Keratinocyte (primary cell): ENCODE results near the gene SNX24. TPM values are rescaled to one million over a fixed set of nuclear protein-coding genes. Genes with fewer than 3 reads are reported as not detected.

ENCODE experiments used
- DNase-seq: peaks from one replicate; pipeline ENCODE4 v3.0.0-alpha.2; 2011; ENCODE audit warnings: low read depth, missing footprints, low spot score
- FAIRE-seq: peaks from 2 replicates; lab custom pipeline; 2011; peaks lifted over from hg19 to GRCh38; lab: Jason Lieb, UNC
- H2AFZ ChIP-seq: 2 replicates; pipeline ENCODE4 v1.6.0; 2012; ENCODE audit warnings: low read length, control low read depth, inconsistent platforms; ENCODE audit not compliant: control insufficient read depth
- H3K27ac ChIP-seq: 2 replicates; pipeline ENCODE4 v1.5.1; 2011; ENCODE audit warnings: low read length; ENCODE audit not compliant: control insufficient read depth, insufficient read depth
- H3K27me3 ChIP-seq: 3 replicates; pipeline ENCODE4 v1.6.0; 2011; ENCODE audit warnings: low read length; ENCODE audit not compliant: control insufficient read depth, insufficient read depth; ENCODE audit errors: extremely low read depth
- H3K36me3 ChIP-seq, 2 experiments: 2 replicates in 1 of 2; 3 replicates in 1 of 2; pipeline ENCODE4 v1.5.1; 2011; ENCODE audit warnings: low read length in 2 of 2, mild to moderate bottlenecking in 1 of 2; ENCODE audit not compliant: control insufficient read depth in 2 of 2, insufficient read depth in 2 of 2; ENCODE audit errors: extremely low read depth in 1 of 2
- H3K4me1 ChIP-seq: 3 replicates; pipeline ENCODE4 v1.5.1; 2011; ENCODE audit warnings: low read length; ENCODE audit not compliant: control insufficient read depth, insufficient read depth; ENCODE audit errors: extremely low read depth
- H3K4me2 ChIP-seq: 3 replicates; pipeline ENCODE4 v1.6.0; 2011; ENCODE audit warnings: low read depth, low read length; ENCODE audit not compliant: control insufficient read depth, insufficient read depth; ENCODE audit errors: extremely low read depth
- H3K4me3 ChIP-seq, 3 experiments: fragments of 200-600 bp in 1 of 3; sonication (generic) in 1 of 3; 2 replicates in 2 of 3; 3 replicates in 1 of 3; pipeline ENCODE4 v1.5.1; 2011 to 2016; ENCODE audit warnings: low read length in 3 of 3, mild to moderate bottlenecking in 3 of 3, control low read depth in 2 of 3, inconsistent platforms in 1 of 3, low read depth in 1 of 3, mixed read lengths in 1 of 3, mixed run types in 1 of 3, moderate library complexity in 1 of 3; ENCODE audit not compliant: control insufficient read depth in 2 of 3, insufficient read depth in 2 of 3; ENCODE audit errors: extremely low read depth in 1 of 3
- H3K79me2 ChIP-seq: 2 replicates; pipeline ENCODE4 v1.6.0; 2012; ENCODE audit warnings: low read length; ENCODE audit not compliant: control insufficient read depth, insufficient read depth
- H3K9ac ChIP-seq: 3 replicates; pipeline ENCODE4 v1.6.0; 2011; ENCODE audit warnings: low read length; ENCODE audit not compliant: control insufficient read depth, insufficient read depth; ENCODE audit errors: extremely low read depth
- H3K9me1 ChIP-seq: 3 replicates; pipeline ENCODE4 v1.6.0; 2011; ENCODE audit warnings: low read length; ENCODE audit not compliant: control insufficient read depth, insufficient read depth; ENCODE audit errors: extremely low read depth
- H3K9me3 ChIP-seq: 2 replicates; pipeline ENCODE4 v1.5.1; 2012; ENCODE audit warnings: low read depth, low read length; ENCODE audit not compliant: control insufficient read depth
- H4K20me1 ChIP-seq: 3 replicates; pipeline ENCODE4 v1.6.0; 2011; ENCODE audit warnings: low read length; ENCODE audit not compliant: control insufficient read depth, insufficient read depth; ENCODE audit errors: extremely low read depth
- CTCF ChIP-seq, 3 experiments: IDR thresholded peaks in 1 of 3; conservative IDR thresholded peaks in 1 of 3; optimal IDR thresholded peaks in 1 of 3; 2 replicates in 2 of 3; 3 replicates in 1 of 3; pipeline versions ENCODE3 to v1.5.1; 2011; ENCODE audit warnings: low read length in 3 of 3, mild to moderate bottlenecking in 3 of 3, moderate library complexity in 2 of 3, control low read depth in 1 of 3, inconsistent platforms in 1 of 3; ENCODE audit not compliant: insufficient read depth in 2 of 3; ENCODE audit errors: extremely low read depth in 1 of 3
- EZH2 ChIP-seq: IDR thresholded peaks from one replicate; pipeline ENCODE4 v1.6.1; 2012; ENCODE audit warnings: inconsistent platforms, mild to moderate bottlenecking, low read length, moderate library complexity
- dilution Hi-C: fragments of 300-500 bp; cut with MboI; formaldehyde crosslinking; loops from one replicate; pipeline ENCODE4 v1.7.0; 2020; ENCODE audit warnings: low sequenced_read_pairs; ENCODE audit not compliant: extremely low pct_ligation_motif_present
- polyA plus RNA-seq, 5 experiments: library from polyadenylated mRNA; depleted of rRNA in 3 of 5; stranded (reverse) in 3 of 5; stranded (forward) in 1 of 5; unstranded in 1 of 5; fragments of >200 nt; gene quantifications; 1 replicate in 1 of 5; 2 replicates in 3 of 5; 3 replicates in 1 of 5; pipeline versions ENCODE4 v1.2.1 to v1.2.3, GENCODE V29; 2011 to 2012; ENCODE audit warnings: missing spikeins in 2 of 5, low read depth in 1 of 5, low replicate concordance in 1 of 5

Gene SNX24
- polyA plus RNA-seq, 1 donor (not counting 4 experiments of a cell fraction or from before 2014, with no cell fraction given) = 15.0 TPM

- DNase-seq = no peak
- Histone ChIP-seq H3K79me2 (no peaks in the 10 kb centered on the region), H3K9me3 (no peaks in the 10 kb centered on the region), H3K9me1 (no peaks in the 10 kb centered on the region), H3K36me3 (no peaks in the 10 kb centered on the region), H2AFZ (no peak overlapping the region), H3K4me1 (peaks cover 12% of the 10 kb centered on the region), H3K9ac (no peak overlapping the region), H3K27ac (no peak overlapping the region), H3K4me2 (no peak overlapping the region), H4K20me1 (no peaks in the 10 kb centered on the region), H3K27me3 (no peaks in the 10 kb centered on the region), H3K4me3 (no peak overlapping the region)
- no peak for TF ChIP-seq EZH2
- no peak for TF ChIP-seq CTCF (optimal IDR thresholded peaks at IDR 0.05 in 1 of 3, IDR thresholded peaks at IDR 0.05 in 1 of 3, conservative IDR thresholded peaks at IDR 0.05 in 1 of 3; ENCODE audit: extremely low read depth in 1 of 3, insufficient read depth in 2 of 3, low read length in 3 of 3)
- dilution Hi-C loops = no loop called here
- FAIRE-seq = no peak
These were observed 187.8 kb downstream of the SNX24 start for GRCh38 chr5:123033157-123033671.

GRCh38 chr5:123035360-123035917 lies 190.0 kb downstream of the SNX24 start:
- Histone ChIP-seq H2AFZ (peak overlapping the region; percentile 95), H3K9ac (peak overlapping the region; percentile 74), H3K4me1 (peaks cover 12% of the 10 kb centered on the region), H3K27me3 (no peaks in the 10 kb centered on the region), H3K36me3 (no peaks in the 10 kb centered on the region), H3K9me1 (no peaks in the 10 kb centered on the region), H3K79me2 (no peaks in the 10 kb centered on the region), H3K4me3 (peak overlapping the region; percentile 83 to 90 (median 87)), H3K27ac (no peak overlapping the region), H3K4me2 (peak overlapping the region; percentile 87), H4K20me1 (no peaks in the 10 kb centered on the region), H3K9me3 (no peaks in the 10 kb centered on the region)
- TF ChIP-seq CTCF (optimal IDR thresholded peaks at IDR 0.05 in 1 of 3, IDR thresholded peaks at IDR 0.05 in 1 of 3, conservative IDR thresholded peaks at IDR 0.05 in 1 of 3; ENCODE audit: extremely low read depth in 1 of 3, insufficient read depth in 2 of 3, low read length in 3 of 3) = peak in 1 of 3 experiments; percentile 26
- no peak for TF ChIP-seq EZH2
- DNase-seq = no peak
- dilution Hi-C loops = no loop called here
- FAIRE-seq = peak; percentile 57
